Activated CD8-positive, alpha-beta T cell treated with anti-CD3 and anti-CD28 coated beads for 36 hours (primary cell): ENCODE results near the gene NGDN. TPM values are rescaled to one million over a fixed set of nuclear protein-coding genes. Genes with fewer than 3 reads are reported as not detected.
"Not testable (repeated sequence)": the region's sequence is repeated elsewhere in the genome, so short reads cannot be mapped to it uniquely, and the experiment has no call there.

ENCODE experiments used
- ATAC-seq: fragments of 200-7000 bp; cut with Tn5 transposase; one replicate; pipeline ENCODE4 v1.10.0; 2021; ENCODE audit warnings: mild to moderate bottlenecking, moderate library complexity
- CTCF ChIA-PET: fragments of 350-600 bp; sonication (Branson Sonifier 250); formaldehyde crosslinking; loops from one replicate; lab custom pipeline; 2021; ENCODE audit warnings: antibody characterized with exemption; lab: Charles Lee
- POLR2A ChIA-PET: fragments of 350-600 bp; sonication (Branson Sonifier 250); formaldehyde crosslinking; loops from one replicate; lab custom pipeline; 2021; ENCODE audit warnings: antibody characterized with exemption; lab: Charles Lee
- DNase-seq: peaks from one replicate; pipeline ENCODE4 v3.0.0-alpha.2; 2020
- H3K27ac Mint-ChIP-seq: one replicate; pipeline ENCODE4 v1.8.0; 2021; ENCODE audit warnings: mild to moderate bottlenecking, mixed read lengths
- H3K27me3 Mint-ChIP-seq: one replicate; pipeline ENCODE4 v1.8.0; 2021; ENCODE audit warnings: mixed read lengths
- H3K36me3 Mint-ChIP-seq: one replicate; pipeline ENCODE4 v1.8.0; 2021; ENCODE audit warnings: low read depth, mixed read lengths
- H3K4me1 Mint-ChIP-seq: one replicate; pipeline ENCODE4 v1.8.0; 2021; ENCODE audit warnings: low read depth, mixed read lengths
- H3K4me3 Mint-ChIP-seq: one replicate; pipeline ENCODE4 v1.8.0; 2021; ENCODE audit warnings: mild to moderate bottlenecking, moderate library complexity, mixed read lengths
- H3K9me3 Mint-ChIP-seq: one replicate; pipeline ENCODE4 v1.8.0; 2021; ENCODE audit warnings: mixed read lengths
- CTCF ChIP-seq: fragments of 200-600 bp; IDR thresholded peaks from one replicate; pipeline ENCODE4 v1.8.0; 2022; ENCODE audit warnings: antibody characterized with exemption, mild to moderate bottlenecking
- intact Hi-C: fragments of 100-400 bp; cut with micrococcal nuclease; formaldehyde crosslinking; loops from one replicate; pipeline ENCODE4 v1.10.0; 2022
- total RNA-seq, 2 experiments: library from RNA; stranded (reverse); gene quantifications; one replicate each; pipeline ENCODE4 v1.2.3, GENCODE V29; 2021

The NGDN gene
- total RNA-seq, 2 experiments from 2014 or later, result 50.9 to 57.4 TPM

GRCh38 chr14:23447361-23448350, 21.8 kb upstream of the NGDN start:
- Mint-ChIP-seq H3K4me1 (no peaks in the 10 kb centered on the region), H3K9me3 (no peaks in the 10 kb centered on the region), H3K4me3 (no peak overlapping the region), H3K27ac (peak overlapping the region; percentile 49), H3K36me3 (no peaks in the 10 kb centered on the region), H3K27me3 (peaks cover 8% of the 10 kb centered on the region)
- CTCF ChIA-PET, result interaction anchor here (1.5 to 2.1 kb wide), 2 partner anchors 9 to 35 kb away, joined by 3 to 6 read pairs; no protein-coding TSS in a partner anchor
- POLR2A ChIA-PET, result interaction anchor here (1.1 kb wide), 1 partner anchor 10 kb away, joined by 3 read pairs; no protein-coding TSS in a partner anchor
- no peak for TF ChIP-seq CTCF
- intact Hi-C loops, result no loop called here
- DNase-seq (no peak), ATAC-seq (peak; percentile 51)

GRCh38 chr14:23449314-23449713, 20.2 kb upstream of the NGDN start:
- CTCF ChIA-PET, result no interaction called here
- DNase-seq (no peak), ATAC-seq (no peak)
- no peaks in the 10 kb centered on the region for H3K9me3 Mint-ChIP-seq
- H3K27ac Mint-ChIP-seq, result no peak overlapping the region
- no peak overlapping the region for H3K4me3 Mint-ChIP-seq
- no peaks in the 10 kb centered on the region for H3K4me1 Mint-ChIP-seq
- peaks cover 12% of the 10 kb centered on the region for H3K27me3 Mint-ChIP-seq
- POLR2A ChIA-PET, result no interaction called here
- H3K36me3 Mint-ChIP-seq, result no peaks in the 10 kb centered on the region
- intact Hi-C loops, result no loop called here
- no peak for TF ChIP-seq CTCF

- POLR2A ChIA-PET, result interaction anchor here (0.9 to 1.2 kb wide), 2 partner anchors 16 to 26 kb away, joined by 3 read pairs; no protein-coding TSS in a partner anchor
- ATAC-seq (no peak), DNase-seq (no peak)
- H3K9me3 Mint-ChIP-seq, result no peaks in the 10 kb centered on the region
- H3K4me3 Mint-ChIP-seq, result no peak overlapping the region
- H3K36me3 Mint-ChIP-seq, result no peaks in the 10 kb centered on the region
- CTCF ChIA-PET, result interaction anchor here (0.9 kb wide), 1 partner anchor 70 kb away, joined by 5 read pairs; no protein-coding TSS in a partner anchor
- TF ChIP-seq CTCF, result no peak
- peaks cover 19% of the 10 kb centered on the region for H3K27me3 Mint-ChIP-seq
- intact Hi-C loops, result no loop called here
- no peaks in the 10 kb centered on the region for H3K4me1 Mint-ChIP-seq
- no peak overlapping the region for H3K27ac Mint-ChIP-seq
Measured at GRCh38 chr14:23450379-23450778, 19.1 kb upstream of the NGDN start.

- H3K27me3 Mint-ChIP-seq, result peaks cover 25% of the 10 kb centered on the region
- ATAC-seq (no peak), DNase-seq (no peak)
- H3K27ac Mint-ChIP-seq, result no peak overlapping the region
- H3K4me3 Mint-ChIP-seq, result no peak overlapping the region
- no peaks in the 10 kb centered on the region for H3K4me1 Mint-ChIP-seq
- no peaks in the 10 kb centered on the region for H3K36me3 Mint-ChIP-seq
- CTCF ChIA-PET, result interaction anchor here (1.4 to 2.0 kb wide), 3 partner anchors 28 to 73 kb away, joined by 3 to 5 read pairs (median 3); no protein-coding TSS in a partner anchor
- POLR2A ChIA-PET, result no interaction called here
- intact Hi-C loops, result no loop called here
- H3K9me3 Mint-ChIP-seq, result no peaks in the 10 kb centered on the region
- no peak for TF ChIP-seq CTCF
Measured at GRCh38 chr14:23452237-23452636, 17.3 kb upstream of the NGDN start.

GRCh38 chr14:23454445-23454856, 15.1 kb upstream of the NGDN start:
- DNase-seq (no peak), ATAC-seq (no peak)
- no peak for TF ChIP-seq CTCF
- ChIA-PET CTCF (interaction anchor here (2.0 kb wide), 1 partner anchor 74 kb away, joined by 5 read pairs; no protein-coding TSS in a partner anchor), POLR2A (no interaction called here)
- no peak overlapping the region for H3K4me3 Mint-ChIP-seq
- no peaks in the 10 kb centered on the region for H3K9me3 Mint-ChIP-seq
- no peak overlapping the region for H3K27ac Mint-ChIP-seq
- no peaks in the 10 kb centered on the region for H3K4me1 Mint-ChIP-seq
- peaks cover 27% of the 10 kb centered on the region for H3K27me3 Mint-ChIP-seq
- intact Hi-C loops, result no loop called here
- H3K36me3 Mint-ChIP-seq, result no peaks in the 10 kb centered on the region

- DNase-seq, H3K9me3 Mint-ChIP-seq, H3K27ac Mint-ChIP-seq, ATAC-seq, H3K4me1 Mint-ChIP-seq, intact Hi-C loops, POLR2A ChIA-PET, H3K36me3 Mint-ChIP-seq, H3K4me3 Mint-ChIP-seq: not testable (repeated sequence)
- CTCF ChIA-PET, result interaction anchor here (0.7 to 1.7 kb wide), 6 partner anchors 9 to 170 kb away, joined by 3 to 7 read pairs (median 4); partner anchors contain the start of gene PABPN1
- H3K27me3 Mint-ChIP-seq, result peaks cover 23% of the 10 kb centered on the region
Measured at GRCh38 chr14:23456883-23457586, 12.5 kb upstream of the NGDN start.
